ENCODE data around the gene PLA2G10. TPM values are rescaled to one million over a fixed set of nuclear protein-coding genes. Genes with fewer than 3 reads are reported as not detected.
"Not testable (repeated sequence)": the region's sequence is repeated elsewhere in the genome, so short reads cannot be mapped to it uniquely, and the experiment has no call there.

PLA2G10 gene
- total and polyA plus RNA-seq, 9 of the 15 experiments (the other 6 are each of a cell fraction or from before 2014, with no cell fraction given) = not detected

- ATAC-seq; H3K79me2 ChIP-seq (ENCODE audit: control insufficient read depth, insufficient read depth, low read length); H3K9me1 ChIP-seq (ENCODE audit: control insufficient read depth, insufficient read depth, low read length); H3K9me3 ChIP-seq (replicated peaks; ENCODE audit: control insufficient read depth, insufficient read depth, low read depth, low read length); intact Hi-C loops (cut with micrococcal nuclease); H2AFZ ChIP-seq (ENCODE audit: low read depth, low read length); H3K27me3 ChIP-seq (ENCODE audit: control insufficient read depth in 2 of 2, insufficient read depth in 2 of 2, low read length in 2 of 2); H3K36me3 ChIP-seq (ENCODE audit: control insufficient read depth, insufficient read depth, low read length); BruUV-seq (replicated peaks); H3K4me1 ChIP-seq (replicated peaks in 1 of 2; ENCODE audit: control insufficient read depth in 2 of 2, insufficient read depth in 2 of 2, low read length in 2 of 2); DNase-seq (ENCODE audit: extremely low read depth in 1 of 4, low spot score in 3 of 4); H3K27ac ChIP-seq (ENCODE audit: extremely low read depth, low read depth, low read length); H3K9ac ChIP-seq (ENCODE audit: insufficient read depth in 1 of 2, low read depth in 2 of 2, low read length in 2 of 2); H4K20me1 ChIP-seq (replicated peaks; ENCODE audit: control insufficient read depth, insufficient read depth, low read length); POLR2A ChIA-PET; in situ Hi-C loops (cut with MboI); CTCF ChIA-PET (ENCODE audit: low intra/inter-chr PET ratio); H3K4me2 ChIP-seq (ENCODE audit: insufficient read depth, low read length); FAIRE-seq; H3K4me3 ChIP-seq: not testable (repeated sequence)
- 9% methylated on average over 1 of the region's 7 CpGs for WGBS (ENCODE audit: insufficient coverage, low coverage, missing lambda C conversion rate)
These were observed 7.8 kb upstream of the PLA2G10 start for GRCh38 chr16:14701859-14702258.

GRCh38 chr16:14685870-14686793, 8.0 kb downstream of the PLA2G10 start:
- WGBS (ENCODE audit: insufficient coverage, low coverage, missing lambda C conversion rate) = 4% methylated on average over 14 of the region's 15 CpGs
- CTCF ChIA-PET (ENCODE audit: low intra/inter-chr PET ratio); H3K4me3 ChIP-seq; H3K79me2 ChIP-seq (ENCODE audit: control insufficient read depth, insufficient read depth, low read length); H4K20me1 ChIP-seq (replicated peaks; ENCODE audit: control insufficient read depth, insufficient read depth, low read length); H3K9ac ChIP-seq (ENCODE audit: insufficient read depth in 1 of 2, low read depth in 2 of 2, low read length in 2 of 2); H3K36me3 ChIP-seq (ENCODE audit: control insufficient read depth, insufficient read depth, low read length); H3K27me3 ChIP-seq (ENCODE audit: control insufficient read depth in 2 of 2, insufficient read depth in 2 of 2, low read length in 2 of 2); H3K27ac ChIP-seq (ENCODE audit: extremely low read depth, low read depth, low read length); intact Hi-C loops (cut with micrococcal nuclease); H3K4me1 ChIP-seq (replicated peaks in 1 of 2; ENCODE audit: control insufficient read depth in 2 of 2, insufficient read depth in 2 of 2, low read length in 2 of 2); ATAC-seq; in situ Hi-C loops (cut with MboI); BruUV-seq (replicated peaks); H3K9me1 ChIP-seq (ENCODE audit: control insufficient read depth, insufficient read depth, low read length); FAIRE-seq; H3K9me3 ChIP-seq (replicated peaks; ENCODE audit: control insufficient read depth, insufficient read depth, low read depth, low read length): not testable (repeated sequence)
- Histone ChIP-seq H2AFZ (ENCODE audit: low read depth, low read length) (peak overlapping the region; percentile 10; the same call in 1 of the 2 replicates), H3K4me2 (ENCODE audit: insufficient read depth, low read length) (peak overlapping the region; percentile 3; the same call in 1 of the 2 replicates)
- POLR2A ChIA-PET = interaction anchor here (0.7 kb wide), 1 partner anchor 363 kb away, joined by 3 read pairs; no protein-coding TSS in a partner anchor
- peak in 1 of 4 experiments; percentile 18 for DNase-seq (ENCODE audit: extremely low read depth in 1 of 4, low spot score in 3 of 4)
- TF ChIP-seq FOSL1 (tag; conservative IDR thresholded peaks at IDR 0.05) (0 out of 2 replicates have a peak, but pooled peaks have one; percentile 9), HMBOX1 (IDR thresholded peaks at IDR 0.05) (peak; percentile 86), ARID1B (IDR thresholded peaks at IDR 0.05) (0 out of 2 replicates have a peak, but pooled peaks have one; percentile 11)
